Measurements from ENCODE around the gene SCAMP4.

DNA sequence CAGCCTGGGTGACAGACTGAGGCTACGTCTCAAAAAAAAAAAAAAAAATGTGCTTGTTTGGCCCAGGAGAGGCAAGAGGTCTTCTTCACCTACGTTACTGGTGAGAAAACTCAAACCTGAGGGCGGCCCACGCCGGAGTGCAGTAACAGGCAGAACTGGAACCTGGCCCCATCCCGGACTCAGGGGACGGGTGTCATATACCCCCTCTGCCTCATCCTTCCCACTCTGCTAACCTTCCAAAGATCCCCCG, 414 bp upstream of the SCAMP4 start:
- TF ChIP-seq CTCF (IDR thresholded peaks at IDR 0.05; ENCODE audit: low read length) = no peak
- no peak for TF ChIP-seq EZH2 (IDR thresholded peaks at IDR 0.05; ENCODE audit: borderline replicate concordance, low read length)

All from OCI-LY1 (cell line).